Esophagus muscularis mucosa (tissue), 3 donors: ENCODE measurements around the gene RAP2A.

Experiments used
- CTCF ChIP-seq, 3 experiments: fragments of 200-600 bp in 2 of 3; fragments of 450-650 bp in 1 of 3; sonication (generic) in 2 of 3; IDR thresholded peaks; one replicate each; pipeline ENCODE4 v1.5.1; 2017 to 2019; ENCODE audit warnings: antibody characterized with exemption in 3 of 3, mild to moderate bottlenecking in 2 of 3, moderate library complexity in 1 of 3
- POLR2A ChIP-seq: fragments of 450-650 bp; IDR thresholded peaks from one replicate; pipeline ENCODE4 v1.6.1; 2017; ENCODE audit warnings: antibody characterized with exemption, moderate library complexity, mild to moderate bottlenecking, low read depth

GRCh38 chr13:97445522-97446187 lies 11.7 kb downstream of the RAP2A start:
- no peak for TF ChIP-seq CTCF (IDR thresholded peaks at IDR 0.05)
- TF ChIP-seq POLR2A, result no peak
